H1 (cell line): ENCODE data around the gene CYB5B. TPM values are rescaled to one million over a fixed set of nuclear protein-coding genes. Genes with fewer than 3 reads are reported as not detected.

Experiments
- CTCF ChIA-PET: fragments of 300-600 bp; sonication (Branson Sonifier 250); formaldehyde crosslinking; loops from one replicate; lab custom pipeline; 2021; ENCODE audit not compliant: partially characterized antibody; lab: Charles Lee
- POLR2A ChIA-PET: fragments of 300-600 bp; sonication (Branson Sonifier 250); formaldehyde crosslinking; loops from one replicate; lab custom pipeline; 2021; ENCODE audit warnings: inconsistent platforms; ENCODE audit not compliant: partially characterized antibody; lab: Charles Lee
- DNase-seq, 2 experiments: peaks; one replicate each; pipeline versions ENCODE4 v3.0.0 to v3.0.0-alpha.2; 2010 to 2022; ENCODE audit warnings: low spot score in 2 of 2, low read depth in 1 of 2, mixed read lengths in 1 of 2
- FAIRE-seq: peaks from 2 replicates; lab custom pipeline; 2011; peaks lifted over from hg19 to GRCh38; lab: Jason Lieb, UNC
- H2AFZ ChIP-seq: 2 replicates; pipeline ENCODE4 v1.8.1; 2012; ENCODE audit warnings: low read length, inconsistent platforms
- H2AK5ac ChIP-seq: 2 replicates; pipeline ENCODE4 v1.6.1; 2013; ENCODE audit warnings: low read depth, low read length
- H2BK120ac ChIP-seq: replicated peaks from 2 replicates; pipeline ENCODE3; 2013; ENCODE audit warnings: low read depth, low read length, inconsistent platforms
- H2BK12ac ChIP-seq: 2 replicates; pipeline ENCODE4 v1.6.1; 2013; ENCODE audit warnings: low read depth, low read length
- H2BK15ac ChIP-seq: 2 replicates; pipeline ENCODE4 v1.6.1; 2013; ENCODE audit warnings: low read length
- H2BK20ac ChIP-seq: 2 replicates; pipeline ENCODE4 v1.6.1; 2013; ENCODE audit warnings: low read length
- H2BK5ac ChIP-seq: 2 replicates; pipeline ENCODE4 v1.6.1; 2013; ENCODE audit warnings: low read depth, low read length
- H3K14ac ChIP-seq: 2 replicates; pipeline ENCODE4 v1.6.1; 2013; ENCODE audit warnings: inconsistent platforms; ENCODE audit not compliant: insufficient read length
- H3K18ac ChIP-seq: 2 replicates; pipeline ENCODE4 v1.6.1; 2013; ENCODE audit warnings: low read length; ENCODE audit errors: extremely low read depth
- H3K23ac ChIP-seq: 2 replicates; pipeline ENCODE4 v1.6.1; 2013; ENCODE audit warnings: inconsistent platforms; ENCODE audit not compliant: insufficient read length
- H3K23me2 ChIP-seq: 2 replicates; pipeline ENCODE4 v1.6.1; 2013; ENCODE audit warnings: low read depth, low read length
- H3K27ac ChIP-seq: 2 replicates; pipeline ENCODE4 v1.6.1; 2011; ENCODE audit warnings: low read depth, low read length, inconsistent platforms
- H3K27me3 ChIP-seq, 4 experiments: replicated peaks in 1 of 4; 1 replicate in 1 of 4; 2 replicates in 3 of 4; pipeline versions ENCODE4 v1.6.1 to v1.8.1; 2011 to 2013; ENCODE audit warnings: low read length in 3 of 4, mild to moderate bottlenecking in 3 of 4, inconsistent platforms in 2 of 4, mixed read lengths in 2 of 4, moderate library complexity in 1 of 4; ENCODE audit not compliant: control insufficient read depth in 3 of 4, insufficient read depth in 3 of 4; ENCODE audit errors: extremely low read depth in 1 of 4
- H3K36me3 ChIP-seq, 4 experiments: 2 replicates each; pipeline versions ENCODE4 v1.6.1 to v1.8.1; 2011 to 2013; ENCODE audit warnings: mild to moderate bottlenecking in 4 of 4, low read length in 3 of 4, moderate library complexity in 2 of 4, control low read depth in 1 of 4, inconsistent platforms in 1 of 4; ENCODE audit not compliant: insufficient read depth in 4 of 4, control insufficient read depth in 2 of 4
- H3K4ac ChIP-seq: replicated peaks from 2 replicates; pipeline ENCODE3; 2013; ENCODE audit warnings: low read length, low read depth, mixed read lengths, inconsistent platforms; ENCODE audit not compliant: insufficient read length
- H3K4me1 ChIP-seq, 4 experiments: replicated peaks in 1 of 4; 1 replicate in 1 of 4; 2 replicates in 3 of 4; pipeline versions ENCODE4 v1.6.1 to v1.8.1; 2011 to 2013; ENCODE audit warnings: low read length in 3 of 4, inconsistent platforms in 2 of 4, mixed read lengths in 1 of 4; ENCODE audit not compliant: insufficient read depth in 4 of 4, control insufficient read depth in 3 of 4
- H3K4me2 ChIP-seq, 2 experiments: 2 replicates each; pipeline versions ENCODE4 v1.6.1 to v1.8.1; 2011 to 2013; ENCODE audit warnings: low read depth in 2 of 2, low read length in 2 of 2, control low read depth in 1 of 2, inconsistent platforms in 1 of 2, mild to moderate bottlenecking in 1 of 2; ENCODE audit not compliant: insufficient read depth in 1 of 2
- H3K4me3 ChIP-seq, 4 experiments: fragments of 200-600, 300-600 bp in 1 of 4; sonication (generic), shearing (Covaris generic), sonication (Bioruptor Twin) in 1 of 4; 2 replicates each; pipeline versions ENCODE4 v1.5.1 to v1.8.1; 2011 to 2016; ENCODE audit warnings: low read length in 4 of 4, low read depth in 3 of 4, control low read depth in 2 of 4, inconsistent platforms in 2 of 4, mild to moderate bottlenecking in 2 of 4, mixed read lengths in 1 of 4, moderate library complexity in 1 of 4; ENCODE audit not compliant: insufficient read depth in 2 of 4; ENCODE audit errors: extremely low read depth in 1 of 4
- H3K56ac ChIP-seq: replicated peaks from 2 replicates; pipeline ENCODE3; 2013; ENCODE audit warnings: low read depth, mild to moderate bottlenecking, mixed read lengths, low read length, inconsistent platforms; ENCODE audit not compliant: insufficient read length
- H3K79me1 ChIP-seq: 2 replicates; pipeline ENCODE4 v1.6.1; 2013; ENCODE audit warnings: low read depth, low read length, control low read depth
- H3K79me2 ChIP-seq, 2 experiments: 2 replicates each; pipeline versions ENCODE4 v1.6.1 to v1.8.1; 2012 to 2013; ENCODE audit warnings: low read length in 2 of 2, mild to moderate bottlenecking in 2 of 2, inconsistent platforms in 1 of 2; ENCODE audit not compliant: insufficient read depth in 2 of 2, control insufficient read depth in 1 of 2
- H3K9ac ChIP-seq, 4 experiments: replicated peaks in 1 of 4; 1 replicate in 1 of 4; 2 replicates in 3 of 4; pipeline versions ENCODE4 v1.6.1 to v1.8.1; 2011 to 2013; ENCODE audit warnings: low read depth in 3 of 4, low read length in 3 of 4, control low read depth in 2 of 4, mild to moderate bottlenecking in 2 of 4, moderate library complexity in 2 of 4, inconsistent platforms in 1 of 4; ENCODE audit errors: extremely low read depth in 1 of 4
- H3K9me3 ChIP-seq, 2 experiments: 2 replicates each; pipeline versions ENCODE4 v1.6.1 to v1.8.1; 2012 to 2013; ENCODE audit warnings: mild to moderate bottlenecking in 2 of 2, moderate library complexity in 2 of 2, control low read depth in 1 of 2, inconsistent platforms in 1 of 2, low read depth in 1 of 2, low read length in 1 of 2, mixed read lengths in 1 of 2; ENCODE audit not compliant: insufficient read depth in 2 of 2
- H4K20me1 ChIP-seq, 2 experiments: replicated peaks in 1 of 2; 2 replicates each; pipeline versions ENCODE3 to v1.8.1; 2011 to 2013; ENCODE audit warnings: inconsistent platforms in 2 of 2, low read length in 2 of 2, mild to moderate bottlenecking in 1 of 2; ENCODE audit not compliant: insufficient read depth in 2 of 2, control insufficient read depth in 1 of 2
- H4K5ac ChIP-seq: 2 replicates; pipeline ENCODE4 v1.6.1; 2013; ENCODE audit warnings: low read length, low read depth, mixed read lengths, inconsistent platforms; ENCODE audit not compliant: insufficient read length
- H4K8ac ChIP-seq: 2 replicates; pipeline ENCODE4 v1.8.0; 2013; ENCODE audit warnings: mild to moderate bottlenecking, moderate library complexity, low read length, inconsistent platforms; ENCODE audit not compliant: insufficient read depth; ENCODE audit errors: extremely low read depth
- H4K91ac ChIP-seq: replicated peaks from 2 replicates; pipeline ENCODE3; 2013; ENCODE audit warnings: low read length, mixed read lengths, inconsistent platforms; ENCODE audit not compliant: insufficient read length
- CTCF ChIP-seq, 3 experiments: IDR thresholded peaks; 1 replicate in 2 of 3; 2 replicates in 1 of 3; pipeline versions ENCODE4 v1.5.1 to v1.6.1; 2011; ENCODE audit warnings: low read length in 3 of 3, mild to moderate bottlenecking in 3 of 3, inconsistent platforms in 2 of 3, low read depth in 1 of 3, moderate library complexity in 1 of 3; ENCODE audit not compliant: insufficient read depth in 1 of 3; ENCODE audit errors: control extremely low read depth in 1 of 3
- HDAC6 ChIP-seq: IDR thresholded peaks from one replicate; pipeline ENCODE4 v1.7.1; 2012; ENCODE audit warnings: low read depth, mild to moderate bottlenecking, inconsistent platforms, low read length, moderate library complexity
- KDM4A ChIP-seq: IDR thresholded peaks from one replicate; pipeline ENCODE4 v1.7.1; 2012; ENCODE audit warnings: low read depth, mild to moderate bottlenecking, moderate library complexity, low read length, inconsistent platforms; ENCODE audit not compliant: severe bottlenecking
- MAFK ChIP-seq: IDR thresholded peaks from 2 replicates; pipeline ENCODE4 v1.6.1; 2012; ENCODE audit warnings: low read depth, mild to moderate bottlenecking, improper control_type of control experiment, low read length
- RBBP5 ChIP-seq: IDR thresholded peaks from 2 replicates; pipeline ENCODE4 v1.7.1; 2012; ENCODE audit warnings: low read depth, mild to moderate bottlenecking, inconsistent platforms, low read length, moderate library complexity, borderline replicate concordance
- TAF1 ChIP-seq: IDR thresholded peaks from 2 replicates; pipeline ENCODE4 v1.6.1; 2011; ENCODE audit warnings: mild to moderate bottlenecking, low read depth, low read length
- WGBS, 2 experiments: shearing (Covaris generic) in 1 of 2; methylation state at CpG; one replicate each; pipeline versions ENCODE4 v1.1.6 to v1.1.7; 2013 to 2015; ENCODE audit warnings: low lambda C conversion rate in 2 of 2, mixed read lengths in 2 of 2, inconsistent platforms in 1 of 2, low coverage in 1 of 2, missing lambda C conversion rate in 1 of 2; ENCODE audit not compliant: insufficient replicate concordance in 2 of 2, insufficient coverage in 1 of 2, insufficient read length in 1 of 2; ENCODE audit errors: extremely low coverage in 1 of 2, missing lambda C conversion rate in 1 of 2; 5-methylcytosine and 5-hydroxymethylcytosine counted together
- polyA plus RNA-seq, 7 experiments: library from polyadenylated mRNA; depleted of rRNA in 3 of 7; stranded (reverse) in 5 of 7; unstranded in 2 of 7; fragments of >200 nt in 5 of 7; fragments of 200-250 nt in 2 of 7; gene quantifications; 1 replicate in 5 of 7; 2 replicates in 1 of 7; 4 replicates in 1 of 7; pipeline versions ENCODE4 v1.2.1 to v1.2.3, GENCODE V29; 2011 to 2013; ENCODE audit warnings: missing spikeins in 2 of 7, mixed read lengths in 2 of 7
- total RNA-seq: library from RNA; stranded (reverse); fragmentation: NEBNext Ultra II Directional; extraction: Animal tissue kit (Norgen Biotek cat#: 25700); gene quantifications from 2 replicates; pipeline ENCODE4 v1.2.1, GENCODE V29; 2021
- TF ChIP-seq, protein P1 (sequence below): IDR thresholded peaks from 2 replicates; pipeline ENCODE4 v1.6.1; 2012; ENCODE audit warnings: inconsistent platforms
- TF ChIP-seq, protein P2 (sequence below): IDR thresholded peaks from 2 replicates; pipeline ENCODE4 v1.6.1; 2012; ENCODE audit warnings: inconsistent platforms

Gene CYB5B
- total and polyA plus RNA-seq, 2 of the 8 experiments (the other 6 are each of a cell fraction or from before 2014, with no cell fraction given), result 108 to 127 TPM

DNA sequence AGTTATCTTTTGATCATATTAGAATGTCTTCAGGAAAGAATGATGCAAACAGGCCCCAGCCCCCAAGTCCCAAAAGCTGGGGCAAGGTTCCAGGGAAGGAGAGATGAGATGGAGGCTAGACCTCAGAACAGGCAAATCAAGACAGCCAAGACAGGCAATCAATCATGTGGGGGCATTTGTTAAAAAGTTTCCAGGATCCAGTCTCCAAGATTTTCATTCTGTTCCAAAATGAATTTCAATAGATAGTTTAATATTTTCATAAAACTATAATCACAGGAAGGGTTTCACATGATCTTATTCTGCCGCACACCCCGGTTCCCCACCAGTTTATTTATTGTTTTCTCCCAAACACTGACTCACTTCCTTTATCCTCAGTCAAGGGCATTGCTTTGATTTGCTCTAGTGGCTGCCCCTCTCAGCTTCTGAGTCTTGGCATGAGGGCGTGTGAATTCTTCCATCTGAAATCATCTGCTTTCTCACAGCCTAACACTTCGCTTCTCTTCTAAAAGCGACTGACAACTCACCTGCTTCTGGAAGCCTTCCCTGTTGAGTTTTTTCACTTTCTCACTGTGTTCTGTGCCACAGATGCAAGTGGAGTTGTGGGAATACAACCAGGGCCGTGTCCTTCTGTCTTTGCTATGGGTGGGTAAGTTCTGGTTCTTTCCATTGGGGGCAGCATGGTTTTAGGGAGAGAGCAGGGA lies 26.4 kb upstream of the CYB5B start:
- WGBS, 2 experiments, result 60% methylated on average over 6 of the region's 6 CpGs; no CpG with 5 or more reads in 1 of the 2 experiments
- no peaks in the 10 kb centered on the region for H3K23me2 ChIP-seq
- ChIA-PET POLR2A (interaction anchor here (0.7 to 1.8 kb wide), 5 partner anchors 11 to 168 kb away, joined by 3 to 8 read pairs (median 4); partner anchors contain the start of genes CYB5B, NFAT5 and TERF2), CTCF (interaction anchor here (0.7 to 4.0 kb wide), 30 partner anchors 7 to 320 kb away, joined by 3 to 18 read pairs (median 4); no protein-coding TSS in a partner anchor)
- H4K91ac ChIP-seq, result no peak overlapping the region
- peaks cover 0 to 2% (median under 1%) of the 10 kb centered on the region in 4 experiments; a peak in 2 of 7 replicates for H3K4me1 ChIP-seq
- no peaks in the 10 kb centered on the region for H3K9me3 ChIP-seq
- peak overlapping the region; percentile 1; the same call in 1 of the 2 replicates for H4K8ac ChIP-seq
- H2AK5ac ChIP-seq, result no peak overlapping the region
- H3K18ac ChIP-seq, result 0 out of 2 replicates have a peak overlapping the region, but pooled peaks have one; percentile 55
- H3K23ac ChIP-seq, result no peak overlapping the region
- H3K9ac ChIP-seq, result no peak overlapping the region
- H3K56ac ChIP-seq, result no peak overlapping the region
- H3K4me2 ChIP-seq, result no peak overlapping the region
- no peak overlapping the region for H2BK20ac ChIP-seq
- no peak overlapping the region for H2BK5ac ChIP-seq
- no peak overlapping the region for H3K4ac ChIP-seq
- no peaks in the 10 kb centered on the region for H4K20me1 ChIP-seq
- no peak overlapping the region for H2BK12ac ChIP-seq
- peak overlapping the region; percentile 89 for H2AFZ ChIP-seq
- no peak overlapping the region for H3K4me3 ChIP-seq
- DNase-seq (peak in 1 of 2 experiments; percentile 64), FAIRE-seq (peak; percentile 57)
- no peak overlapping the region for H3K14ac ChIP-seq
- no peak overlapping the region for H2BK120ac ChIP-seq
- no peak overlapping the region for H3K27ac ChIP-seq
- no peaks in the 10 kb centered on the region for H3K27me3 ChIP-seq
- H3K36me3 ChIP-seq, result no peaks in the 10 kb centered on the region
- no peak overlapping the region for H4K5ac ChIP-seq
- H3K79me2 ChIP-seq, result no peaks in the 10 kb centered on the region
- peak overlapping the region; percentile 90; the same call in 1 of the 2 replicates for H2BK15ac ChIP-seq
- H3K79me1 ChIP-seq, result no peaks in the 10 kb centered on the region
- TF ChIP-seq, protein P1, sequence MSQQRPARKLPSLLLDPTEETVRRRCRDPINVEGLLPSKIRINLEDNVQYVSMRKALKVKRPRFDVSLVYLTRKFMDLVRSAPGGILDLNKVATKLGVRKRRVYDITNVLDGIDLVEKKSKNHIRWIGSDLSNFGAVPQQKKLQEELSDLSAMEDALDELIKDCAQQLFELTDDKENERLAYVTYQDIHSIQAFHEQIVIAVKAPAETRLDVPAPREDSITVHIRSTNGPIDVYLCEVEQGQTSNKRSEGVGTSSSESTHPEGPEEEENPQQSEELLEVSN, result no peak
- TF ChIP-seq, protein P2, sequence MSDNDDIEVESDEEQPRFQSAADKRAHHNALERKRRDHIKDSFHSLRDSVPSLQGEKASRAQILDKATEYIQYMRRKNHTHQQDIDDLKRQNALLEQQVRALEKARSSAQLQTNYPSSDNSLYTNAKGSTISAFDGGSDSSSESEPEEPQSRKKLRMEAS, result 0 out of 2 replicates have a peak, but pooled peaks have one; percentile 20
- TF ChIP-seq HDAC6, result no peak
- no peak for TF ChIP-seq RBBP5
- TF ChIP-seq KDM4A, result no peak
- TF ChIP-seq MAFK, result no peak
- peak; percentile 47 to 83 (median 73) for TF ChIP-seq CTCF (IDR thresholded peaks at IDR 0.05; ENCODE audit: control extremely low read depth in 1 of 3, insufficient read depth in 1 of 3, low read depth in 1 of 3, low read length in 3 of 3)
- peak; percentile 42; the same call in 1 of the 2 replicates for TF ChIP-seq TAF1
